Measurements from ENCODE around the gene PARVB.

The PARVB gene

DNA sequence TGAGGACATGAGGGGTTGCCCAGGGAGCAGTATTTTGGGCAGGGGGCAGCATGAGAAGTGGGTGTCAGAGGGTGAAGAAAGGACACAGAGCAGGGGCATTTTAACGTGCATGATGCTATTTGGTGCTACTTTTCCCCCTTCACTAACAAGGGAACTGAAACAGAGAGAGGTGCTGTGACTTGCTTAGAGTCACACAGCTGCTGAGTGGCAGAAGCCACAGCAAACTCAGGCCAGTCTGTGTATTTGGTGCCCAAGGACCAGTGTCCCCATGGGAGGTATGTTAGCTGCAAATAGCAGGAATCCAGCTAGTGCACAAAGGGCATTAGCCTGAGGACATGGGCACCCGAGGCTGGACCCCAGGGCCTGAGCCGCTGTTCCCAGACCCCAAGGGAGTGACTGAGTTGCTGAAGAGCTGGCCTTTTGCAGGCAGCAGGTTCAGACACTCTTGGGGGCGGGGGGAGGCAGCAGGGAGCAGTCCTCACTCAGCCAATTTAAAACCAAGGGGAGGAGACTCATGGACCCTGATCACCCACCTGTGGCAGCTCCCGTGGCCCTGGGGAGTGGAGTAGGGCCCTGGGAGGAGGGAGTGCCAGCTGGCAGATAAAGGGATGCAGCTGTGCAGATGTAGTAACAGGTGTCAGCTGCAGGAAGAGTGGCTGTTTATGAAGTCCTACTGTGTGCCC is 171.2 kb downstream of the PARVB start:
- TF ChIP-seq, protein P1, sequence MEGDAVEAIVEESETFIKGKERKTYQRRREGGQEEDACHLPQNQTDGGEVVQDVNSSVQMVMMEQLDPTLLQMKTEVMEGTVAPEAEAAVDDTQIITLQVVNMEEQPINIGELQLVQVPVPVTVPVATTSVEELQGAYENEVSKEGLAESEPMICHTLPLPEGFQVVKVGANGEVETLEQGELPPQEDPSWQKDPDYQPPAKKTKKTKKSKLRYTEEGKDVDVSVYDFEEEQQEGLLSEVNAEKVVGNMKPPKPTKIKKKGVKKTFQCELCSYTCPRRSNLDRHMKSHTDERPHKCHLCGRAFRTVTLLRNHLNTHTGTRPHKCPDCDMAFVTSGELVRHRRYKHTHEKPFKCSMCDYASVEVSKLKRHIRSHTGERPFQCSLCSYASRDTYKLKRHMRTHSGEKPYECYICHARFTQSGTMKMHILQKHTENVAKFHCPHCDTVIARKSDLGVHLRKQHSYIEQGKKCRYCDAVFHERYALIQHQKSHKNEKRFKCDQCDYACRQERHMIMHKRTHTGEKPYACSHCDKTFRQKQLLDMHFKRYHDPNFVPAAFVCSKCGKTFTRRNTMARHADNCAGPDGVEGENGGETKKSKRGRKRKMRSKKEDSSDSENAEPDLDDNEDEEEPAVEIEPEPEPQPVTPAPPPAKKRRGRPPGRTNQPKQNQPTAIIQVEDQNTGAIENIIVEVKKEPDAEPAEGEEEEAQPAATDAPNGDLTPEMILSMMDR (IDR thresholded peaks at IDR 0.05; ENCODE audit: insufficient read depth, missing control alignments): no peak
- FAIRE-seq: no peak
- no peak for DNase-seq (ENCODE audit: insufficient read length, low spot score)

DNA sequence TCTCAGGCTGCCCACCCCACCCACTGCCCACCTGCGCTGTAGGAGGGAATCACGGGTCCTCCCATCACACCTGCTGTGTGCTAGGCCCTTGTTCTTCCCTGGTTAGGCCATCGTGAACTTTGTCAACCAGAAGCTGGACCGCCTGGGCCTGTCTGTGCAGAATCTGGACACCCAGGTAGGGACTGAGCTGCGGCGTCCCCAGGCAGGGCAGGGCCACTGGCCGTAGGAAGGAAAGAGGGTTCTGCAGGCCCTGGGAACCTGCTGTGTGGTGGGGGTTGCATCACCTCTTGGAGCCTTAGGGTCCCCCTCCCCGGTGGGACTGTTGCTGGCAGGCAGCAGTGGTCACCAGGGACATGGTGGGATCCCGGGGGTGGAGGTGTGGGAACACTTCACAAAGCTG is 172.1 kb downstream of the PARVB start:
- FAIRE-seq: no peak
- TF ChIP-seq, protein P1 (IDR thresholded peaks at IDR 0.05; ENCODE audit: insufficient read depth, missing control alignments): no peak

DNA sequence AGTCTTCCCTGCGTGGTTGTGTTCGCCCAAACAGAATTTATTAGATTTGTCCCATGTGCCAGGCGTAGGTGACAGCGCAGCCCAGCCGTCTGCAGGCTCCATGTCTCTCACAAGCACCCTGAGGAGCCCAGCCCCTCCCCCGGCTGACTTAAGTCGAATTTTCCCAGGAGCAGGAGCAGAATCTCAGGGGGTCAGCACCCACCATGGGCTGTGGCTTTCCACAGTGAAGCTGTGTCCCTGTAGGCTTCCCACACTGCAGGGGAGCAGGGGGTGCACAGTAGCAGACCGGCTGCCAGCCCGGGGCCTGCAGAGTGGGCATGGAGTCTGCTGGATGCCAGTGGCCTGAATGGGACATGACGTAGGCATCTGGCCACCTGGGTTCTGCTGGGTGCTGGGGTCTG is 172.6 kb downstream of the PARVB start:
- FAIRE-seq: no peak
- no peak for DNase-seq (ENCODE audit: insufficient read length, low spot score)
- TF ChIP-seq, protein P1 (IDR thresholded peaks at IDR 0.05; ENCODE audit: insufficient read depth, missing control alignments): no peak

More for the DNA sequence above, 172.1 kb downstream of the PARVB start:
- DNase-seq (ENCODE audit: insufficient read length, low spot score): no peak

DNA sequence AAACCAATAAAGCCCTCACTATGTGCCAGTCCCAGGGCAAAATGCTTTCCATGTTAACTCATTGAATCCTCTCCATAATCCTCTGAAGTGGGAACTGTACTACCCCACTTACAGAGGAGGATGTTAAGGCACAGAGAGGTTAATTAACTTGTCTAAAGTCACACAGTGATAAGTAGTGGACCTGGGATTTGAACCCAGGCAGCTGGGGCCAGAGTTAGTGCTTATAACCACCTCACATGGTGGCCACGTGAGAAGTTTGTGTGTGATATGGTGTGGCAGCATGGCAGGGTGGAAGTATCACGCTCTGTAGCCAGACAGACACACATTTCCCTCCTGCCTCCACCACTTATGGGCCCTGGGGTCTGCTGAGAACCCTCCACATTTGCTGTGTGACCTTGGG is 173.2 kb downstream of the PARVB start:
- TF ChIP-seq, protein P1 (IDR thresholded peaks at IDR 0.05; ENCODE audit: insufficient read depth, missing control alignments): no peak
- no peak for FAIRE-seq

DNA sequence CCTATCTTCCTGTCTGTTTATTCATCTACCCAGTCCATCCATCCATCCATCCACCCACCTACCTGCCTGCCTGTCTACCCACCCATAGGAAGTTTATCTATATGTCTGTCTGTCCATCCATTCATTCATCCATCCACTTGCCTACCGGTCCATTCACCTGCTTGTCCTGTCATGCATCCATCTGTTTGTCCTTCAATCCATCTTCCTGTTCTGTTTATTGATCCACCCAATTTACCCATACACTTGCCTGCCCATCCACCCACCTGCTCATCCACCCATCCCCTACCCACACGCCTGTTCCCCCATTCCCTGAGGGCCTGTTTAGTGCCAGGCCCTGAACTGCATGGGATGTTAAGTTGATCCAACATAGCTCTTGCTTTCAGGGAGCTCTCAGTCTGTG is 175.1 kb downstream of the PARVB start:
- no peak for FAIRE-seq
- DNase-seq (ENCODE audit: insufficient read length, low spot score): no peak
- TF ChIP-seq, protein P1 (IDR thresholded peaks at IDR 0.05; ENCODE audit: insufficient read depth, missing control alignments): no peak

More for the DNA sequence above, 173.2 kb downstream of the PARVB start:
- no peak for DNase-seq (ENCODE audit: insufficient read length, low spot score)

DNA sequence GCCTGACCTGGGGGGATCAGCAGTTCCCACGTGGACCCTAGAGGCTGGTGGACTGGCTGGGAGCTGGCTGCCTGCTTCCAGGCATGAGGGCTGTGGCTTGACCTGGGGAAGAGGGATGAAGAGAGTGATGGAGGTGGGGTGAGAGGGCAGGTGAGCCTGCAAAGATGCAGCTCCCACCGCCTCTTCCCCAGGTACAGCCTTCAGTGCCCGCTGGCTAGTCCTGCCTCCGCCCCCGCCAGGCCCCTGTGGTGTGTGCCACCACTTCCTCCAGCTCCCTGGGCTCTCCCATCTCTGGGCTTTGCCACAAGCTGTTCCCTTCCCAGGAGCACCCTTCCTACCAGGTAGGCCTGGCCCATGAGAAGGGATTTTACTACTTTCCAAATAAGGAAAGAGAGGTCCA is 175.8 kb downstream of the PARVB start:
- no peak for DNase-seq (ENCODE audit: insufficient read length, low spot score)
- TF ChIP-seq, protein P1 (IDR thresholded peaks at IDR 0.05; ENCODE audit: insufficient read depth, missing control alignments): no peak
- no peak for FAIRE-seq

DNA sequence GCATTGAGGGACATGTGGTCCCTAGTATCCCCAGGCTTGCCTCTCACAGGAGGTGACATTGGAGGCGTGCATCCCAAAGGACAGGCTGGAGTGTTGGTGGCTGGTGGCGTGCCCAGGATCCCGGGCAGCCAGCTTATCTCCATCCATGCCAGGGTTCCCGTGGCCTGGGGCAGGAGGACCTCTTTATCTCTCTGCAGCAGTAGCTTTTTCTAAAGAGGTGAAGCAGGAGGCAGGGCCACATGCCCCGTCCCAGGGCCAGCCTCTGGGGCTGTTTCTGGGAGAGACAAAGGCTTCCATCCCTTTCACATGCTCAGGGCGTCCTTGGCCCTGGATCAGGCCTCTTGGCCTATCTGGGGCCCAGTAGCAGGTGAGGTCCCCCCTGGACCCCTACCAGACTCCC is 176.3 kb downstream of the PARVB start:
- DNase-seq (ENCODE audit: insufficient read length, low spot score) (no peak), FAIRE-seq (no peak)

More for the DNA sequence above, 176.3 kb downstream of the PARVB start:
- TF ChIP-seq, protein P1 (IDR thresholded peaks at IDR 0.05; ENCODE audit: insufficient read depth, missing control alignments): no peak
